ENCODE data around the gene KCNK3.
A peak's percentile ranks its signal among the peaks of the same experiment; 100 is the strongest.
"Not testable (repeated sequence)": the region's sequence is repeated elsewhere in the genome, so short reads cannot be mapped to it uniquely, and the experiment has no call there.

The KCNK3 gene

DNA sequence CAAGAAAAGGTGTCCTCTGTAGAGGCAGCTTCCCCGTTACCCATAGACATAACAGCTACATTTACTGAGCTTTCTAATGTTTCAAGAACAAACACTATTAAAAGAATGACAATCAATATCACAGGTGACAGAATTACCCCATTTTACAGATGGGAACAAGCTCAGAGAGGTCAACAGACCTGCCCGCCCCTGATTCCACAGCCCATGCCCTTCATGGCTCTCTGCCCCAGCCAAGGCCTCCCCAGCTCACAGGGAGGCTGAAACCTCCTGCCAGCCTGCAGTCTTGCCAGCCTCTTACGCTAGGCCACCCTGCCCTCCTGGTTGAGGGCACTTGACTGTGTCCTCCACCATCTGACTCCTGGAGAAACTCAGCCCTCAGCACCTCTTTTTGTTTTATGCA, 52.4 kb downstream of the KCNK3 start:
- Histone ChIP-seq H3K27me3 (replicated peaks; ENCODE audit: insufficient read depth, low read length) (peaks cover 39% of the 10 kb centered on the region), H3K9me3 (replicated peaks; ENCODE audit: insufficient read depth, low read length) (no peaks in the 10 kb centered on the region), H3K79me2 (ENCODE audit: low read length) (no peaks in the 10 kb centered on the region), H4K20me1 (ENCODE audit: insufficient read depth, low read length) (no peaks in the 10 kb centered on the region), H3K4me1 (ENCODE audit: low read length) (no peaks in the 10 kb centered on the region), H3K4me3 (ENCODE audit: low read length) (no peak overlapping the region), H3F3A (ENCODE audit: insufficient read depth, low read length) (no peaks in the 10 kb centered on the region), H3K4me2 (ENCODE audit: low read depth, low read length) (no peak overlapping the region), H3K36me3 (replicated peaks; ENCODE audit: insufficient read depth, low read length) (no peaks in the 10 kb centered on the region), H3K9ac (ENCODE audit: low read length) (no peak overlapping the region), H2AFZ (ENCODE audit: low read length) (no peak overlapping the region), H3K9me2 (replicated peaks; ENCODE audit: insufficient read depth, low read length) (no peaks in the 10 kb centered on the region), H3K27ac (ENCODE audit: low read length) (no peak overlapping the region)
- no peak for DNase-seq
- TF ChIP-seq EZH2phosphoT487 (IDR thresholded peaks at IDR 0.05; ENCODE audit: low read length) (no peak), EZH2 (optimal IDR thresholded peaks at IDR 0.05; ENCODE audit: low read depth, low read length) (no peak)
- TF ChIP-seq, protein P1, sequence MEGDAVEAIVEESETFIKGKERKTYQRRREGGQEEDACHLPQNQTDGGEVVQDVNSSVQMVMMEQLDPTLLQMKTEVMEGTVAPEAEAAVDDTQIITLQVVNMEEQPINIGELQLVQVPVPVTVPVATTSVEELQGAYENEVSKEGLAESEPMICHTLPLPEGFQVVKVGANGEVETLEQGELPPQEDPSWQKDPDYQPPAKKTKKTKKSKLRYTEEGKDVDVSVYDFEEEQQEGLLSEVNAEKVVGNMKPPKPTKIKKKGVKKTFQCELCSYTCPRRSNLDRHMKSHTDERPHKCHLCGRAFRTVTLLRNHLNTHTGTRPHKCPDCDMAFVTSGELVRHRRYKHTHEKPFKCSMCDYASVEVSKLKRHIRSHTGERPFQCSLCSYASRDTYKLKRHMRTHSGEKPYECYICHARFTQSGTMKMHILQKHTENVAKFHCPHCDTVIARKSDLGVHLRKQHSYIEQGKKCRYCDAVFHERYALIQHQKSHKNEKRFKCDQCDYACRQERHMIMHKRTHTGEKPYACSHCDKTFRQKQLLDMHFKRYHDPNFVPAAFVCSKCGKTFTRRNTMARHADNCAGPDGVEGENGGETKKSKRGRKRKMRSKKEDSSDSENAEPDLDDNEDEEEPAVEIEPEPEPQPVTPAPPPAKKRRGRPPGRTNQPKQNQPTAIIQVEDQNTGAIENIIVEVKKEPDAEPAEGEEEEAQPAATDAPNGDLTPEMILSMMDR (IDR thresholded peaks at IDR 0.05; ENCODE audit: low read length), result no peak

DNA sequence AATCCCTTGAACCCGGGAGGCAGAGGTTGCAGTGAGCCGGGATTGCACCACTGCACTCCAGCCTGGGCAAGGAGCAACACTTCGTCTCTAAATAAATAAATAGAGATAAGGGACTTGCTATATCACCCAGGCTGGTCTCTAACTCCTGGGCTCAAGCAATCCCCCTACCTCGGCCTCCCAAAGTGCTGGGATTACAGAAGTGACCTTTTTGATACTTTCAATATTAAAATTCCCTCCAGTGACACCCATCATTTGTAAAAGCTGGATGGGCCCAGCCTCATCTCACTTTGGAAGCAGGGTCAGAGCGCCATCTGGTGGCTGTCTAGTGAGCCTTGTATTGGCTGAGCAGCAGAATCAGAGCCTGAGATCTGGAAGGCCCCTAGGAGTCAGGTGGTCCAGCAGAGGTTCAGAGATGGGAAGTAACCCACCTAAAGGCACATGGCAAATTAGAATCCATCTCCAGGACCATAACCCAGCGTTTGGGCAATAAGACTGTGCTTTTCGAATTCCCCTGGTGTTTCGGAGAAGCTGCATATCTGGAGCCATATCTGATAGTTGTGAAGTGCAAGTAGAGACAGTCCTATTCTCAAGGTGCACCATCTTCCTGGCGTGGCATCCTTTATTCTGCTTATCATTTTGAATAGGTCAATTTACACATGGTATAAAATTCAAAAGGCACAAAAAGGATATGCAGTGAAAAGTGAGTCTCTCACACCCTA, 53.2 kb downstream of the KCNK3 start:
- Histone ChIP-seq H3K27ac (ENCODE audit: low read length) (no peak overlapping the region), H3K9me3 (replicated peaks; ENCODE audit: insufficient read depth, low read length) (no peaks in the 10 kb centered on the region), H3K79me2 (ENCODE audit: low read length) (no peaks in the 10 kb centered on the region), H3K27me3 (replicated peaks; ENCODE audit: insufficient read depth, low read length) (peaks cover 32% of the 10 kb centered on the region), H3K4me2 (ENCODE audit: low read depth, low read length) (no peak overlapping the region), H3K36me3 (replicated peaks; ENCODE audit: insufficient read depth, low read length) (no peaks in the 10 kb centered on the region), H4K20me1 (ENCODE audit: insufficient read depth, low read length) (no peaks in the 10 kb centered on the region), H3K4me3 (ENCODE audit: low read length) (no peak overlapping the region), H3K9me2 (replicated peaks; ENCODE audit: insufficient read depth, low read length) (no peaks in the 10 kb centered on the region), H3K9ac (ENCODE audit: low read length) (no peak overlapping the region), H2AFZ (ENCODE audit: low read length) (no peak overlapping the region), H3F3A (ENCODE audit: insufficient read depth, low read length) (no peaks in the 10 kb centered on the region), H3K4me1 (ENCODE audit: low read length) (no peaks in the 10 kb centered on the region)
- TF ChIP-seq EZH2phosphoT487 (IDR thresholded peaks at IDR 0.05; ENCODE audit: low read length) (no peak), EZH2 (optimal IDR thresholded peaks at IDR 0.05; ENCODE audit: low read depth, low read length) (no peak)
- TF ChIP-seq, protein P1 (IDR thresholded peaks at IDR 0.05; ENCODE audit: low read length), result peak; percentile 91
- peak; percentile 72 for DNase-seq

DNA sequence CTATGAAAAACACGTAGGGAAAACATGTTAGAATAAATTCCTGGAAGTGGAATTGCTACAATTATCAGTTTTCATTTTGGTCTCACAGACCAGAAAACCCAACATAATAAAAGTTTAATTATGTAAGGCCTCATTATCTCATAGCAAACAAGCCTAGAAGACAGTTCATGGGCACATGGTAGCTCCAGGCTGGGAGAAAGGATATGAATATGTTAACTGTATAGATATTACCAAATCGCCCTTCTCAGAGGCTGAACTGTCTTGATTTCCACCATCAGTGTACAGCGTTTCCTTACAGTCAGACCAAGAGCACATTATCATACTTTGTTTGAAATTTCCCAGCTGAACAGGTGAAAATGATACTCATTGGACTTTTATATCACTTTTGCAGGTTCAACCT, 54.4 kb downstream of the KCNK3 start:
- Histone ChIP-seq H3K4me2 (ENCODE audit: low read depth, low read length) (no peak overlapping the region), H3K27ac (ENCODE audit: low read length) (no peak overlapping the region), H3F3A (ENCODE audit: insufficient read depth, low read length) (no peaks in the 10 kb centered on the region), H3K9ac (ENCODE audit: low read length) (no peak overlapping the region), H3K27me3 (replicated peaks; ENCODE audit: insufficient read depth, low read length) (peaks cover 26% of the 10 kb centered on the region), H3K4me3 (ENCODE audit: low read length) (no peak overlapping the region), H3K79me2 (ENCODE audit: low read length) (no peaks in the 10 kb centered on the region), H3K36me3 (replicated peaks; ENCODE audit: insufficient read depth, low read length) (no peaks in the 10 kb centered on the region), H3K9me2 (replicated peaks; ENCODE audit: insufficient read depth, low read length) (no peaks in the 10 kb centered on the region), H4K20me1 (ENCODE audit: insufficient read depth, low read length) (no peaks in the 10 kb centered on the region), H3K4me1 (ENCODE audit: low read length) (no peaks in the 10 kb centered on the region), H3K9me3 (replicated peaks; ENCODE audit: insufficient read depth, low read length) (no peaks in the 10 kb centered on the region), H2AFZ (ENCODE audit: low read length) (no peak overlapping the region)
- TF ChIP-seq, protein P1 (IDR thresholded peaks at IDR 0.05; ENCODE audit: low read length), result no peak
- TF ChIP-seq EZH2phosphoT487 (IDR thresholded peaks at IDR 0.05; ENCODE audit: low read length) (no peak), EZH2 (optimal IDR thresholded peaks at IDR 0.05; ENCODE audit: low read depth, low read length) (no peak)
- no peak for DNase-seq

DNA sequence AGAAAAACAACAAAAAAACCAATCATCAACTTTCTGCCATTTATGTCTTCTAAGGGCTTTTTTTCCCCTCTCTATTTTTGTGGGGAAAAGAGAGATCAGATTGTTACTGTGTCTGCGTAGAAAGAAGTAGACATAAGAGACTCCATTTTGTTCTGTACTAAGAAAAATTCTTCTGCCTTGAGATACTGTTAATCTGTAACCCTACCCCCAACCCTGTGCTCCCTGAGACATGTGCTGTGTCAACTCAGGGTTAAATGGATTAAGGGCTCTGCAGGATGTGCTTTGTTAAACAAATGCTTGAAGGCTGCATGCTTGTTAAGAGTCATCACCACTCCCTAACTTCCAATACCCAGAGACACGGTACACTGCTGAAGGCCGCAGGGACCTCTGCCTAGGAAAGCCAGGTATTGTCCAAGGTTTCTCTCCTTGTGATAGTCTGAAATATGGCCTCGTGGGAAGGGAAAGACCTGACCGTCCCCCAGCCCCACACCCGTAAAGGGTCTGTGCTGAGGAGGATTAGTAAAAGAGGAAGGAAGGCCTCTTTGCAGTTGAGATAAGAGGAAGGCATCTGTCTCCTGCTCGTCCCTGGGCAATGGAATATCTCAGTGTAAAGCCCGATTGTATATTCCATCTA, 57.4 kb downstream of the KCNK3 start:
- not testable (repeated sequence) for H3K27ac ChIP-seq (ENCODE audit: low read length); H3K36me3 ChIP-seq (replicated peaks; ENCODE audit: insufficient read depth, low read length); H2AFZ ChIP-seq (ENCODE audit: low read length); H4K20me1 ChIP-seq (ENCODE audit: insufficient read depth, low read length); H3K4me1 ChIP-seq (ENCODE audit: low read length); H3K9me3 ChIP-seq (replicated peaks; ENCODE audit: insufficient read depth, low read length); H3K27me3 ChIP-seq (replicated peaks; ENCODE audit: insufficient read depth, low read length); H3F3A ChIP-seq (ENCODE audit: insufficient read depth, low read length); H3K4me3 ChIP-seq (ENCODE audit: low read length); H3K4me2 ChIP-seq (ENCODE audit: low read depth, low read length); DNase-seq; H3K9ac ChIP-seq (ENCODE audit: low read length); H3K79me2 ChIP-seq (ENCODE audit: low read length); H3K9me2 ChIP-seq (replicated peaks; ENCODE audit: insufficient read depth, low read length)

DNA sequence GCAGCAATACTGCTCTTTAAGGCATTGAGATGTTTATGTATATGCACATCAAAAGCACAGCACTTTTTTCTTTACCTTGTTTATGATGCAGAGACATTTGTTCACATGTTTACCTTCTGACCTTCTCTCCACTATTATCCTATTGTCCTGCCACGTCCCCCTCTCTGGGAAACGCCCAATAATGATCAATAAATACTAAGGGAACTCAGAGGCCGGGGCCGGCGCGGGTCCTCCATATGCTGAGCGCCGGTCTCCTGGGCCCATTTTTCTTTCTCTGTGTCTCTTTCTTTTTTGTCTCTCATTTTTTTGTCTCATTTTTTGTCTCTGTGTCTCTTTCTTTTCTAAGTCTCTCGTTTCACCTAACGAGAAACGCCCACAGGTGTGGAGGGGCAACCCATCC, 57.9 kb downstream of the KCNK3 start:
- H3K4me1 ChIP-seq (ENCODE audit: low read length); H3K4me2 ChIP-seq (ENCODE audit: low read depth, low read length); DNase-seq; H4K20me1 ChIP-seq (ENCODE audit: insufficient read depth, low read length); H3K9me3 ChIP-seq (replicated peaks; ENCODE audit: insufficient read depth, low read length); H3K79me2 ChIP-seq (ENCODE audit: low read length); H3K9ac ChIP-seq (ENCODE audit: low read length); H3K27ac ChIP-seq (ENCODE audit: low read length); H2AFZ ChIP-seq (ENCODE audit: low read length); H3F3A ChIP-seq (ENCODE audit: insufficient read depth, low read length); H3K9me2 ChIP-seq (replicated peaks; ENCODE audit: insufficient read depth, low read length); H3K4me3 ChIP-seq (ENCODE audit: low read length); H3K36me3 ChIP-seq (replicated peaks; ENCODE audit: insufficient read depth, low read length); H3K27me3 ChIP-seq (replicated peaks; ENCODE audit: insufficient read depth, low read length): not testable (repeated sequence)
